Measurements from ENCODE around the gene WWTR1.

The WWTR1 gene

GRCh38 chr3:149654188-149654601, 3.6 kb downstream of the WWTR1 start:
- no peak for DNase-seq (ENCODE audit: low read depth)

GRCh38 chr3:149653564-149653963, 4.3 kb downstream of the WWTR1 start:
- no peak for DNase-seq (ENCODE audit: low read depth)

GRCh38 chr3:149653136-149653535, 4.7 kb downstream of the WWTR1 start:
- DNase-seq (ENCODE audit: low read depth) = no peak

GRCh38 chr3:149650828-149651227, 7.0 kb downstream of the WWTR1 start:
- DNase-seq (ENCODE audit: low read depth) = no peak

- no peak for DNase-seq (ENCODE audit: low read depth)
Measured at GRCh38 chr3:149648525-149648924, 9.3 kb downstream of the WWTR1 start.

DNA sequence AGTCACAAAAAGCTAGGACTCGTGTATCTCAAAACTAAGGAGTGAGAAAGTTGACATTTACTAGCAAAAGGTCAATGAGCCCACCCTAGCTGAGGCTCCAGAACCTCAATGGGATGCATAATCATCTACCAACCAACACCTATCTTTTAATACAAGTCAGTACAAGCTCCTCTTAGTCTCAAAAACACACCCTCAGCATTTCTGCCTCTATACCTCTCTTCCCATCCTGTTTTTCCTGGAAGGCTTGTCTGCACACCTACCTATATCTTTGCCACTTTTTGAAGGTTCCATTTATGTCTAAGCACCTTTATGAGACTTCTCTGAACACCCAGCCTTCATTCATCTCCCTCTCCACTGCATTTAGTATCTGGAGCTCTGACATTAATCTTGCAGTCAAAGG, 10.0 kb downstream of the WWTR1 start:
- no peak for DNase-seq (ENCODE audit: low read depth)

DNA sequence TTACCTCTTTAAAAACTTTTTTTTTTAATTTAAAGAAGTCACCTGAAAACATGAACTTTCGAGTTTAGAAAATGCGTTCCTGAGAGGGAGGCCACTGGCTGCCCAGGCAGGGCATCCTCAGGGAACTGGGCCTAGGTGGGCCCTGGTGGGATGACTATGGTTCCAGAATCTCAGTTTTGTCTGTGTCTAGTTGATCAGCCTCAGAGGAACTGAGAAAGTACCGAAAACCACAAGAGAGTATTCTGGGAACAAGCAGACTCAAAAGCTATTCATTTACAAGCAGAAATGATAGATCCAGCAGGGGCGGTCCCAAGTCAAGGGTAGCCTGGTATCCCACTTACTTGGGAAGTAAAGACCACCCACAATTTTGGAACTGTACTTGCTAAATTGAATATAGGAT, 10.5 kb downstream of the WWTR1 start:
- no peak for DNase-seq (ENCODE audit: low read depth)

DNA sequence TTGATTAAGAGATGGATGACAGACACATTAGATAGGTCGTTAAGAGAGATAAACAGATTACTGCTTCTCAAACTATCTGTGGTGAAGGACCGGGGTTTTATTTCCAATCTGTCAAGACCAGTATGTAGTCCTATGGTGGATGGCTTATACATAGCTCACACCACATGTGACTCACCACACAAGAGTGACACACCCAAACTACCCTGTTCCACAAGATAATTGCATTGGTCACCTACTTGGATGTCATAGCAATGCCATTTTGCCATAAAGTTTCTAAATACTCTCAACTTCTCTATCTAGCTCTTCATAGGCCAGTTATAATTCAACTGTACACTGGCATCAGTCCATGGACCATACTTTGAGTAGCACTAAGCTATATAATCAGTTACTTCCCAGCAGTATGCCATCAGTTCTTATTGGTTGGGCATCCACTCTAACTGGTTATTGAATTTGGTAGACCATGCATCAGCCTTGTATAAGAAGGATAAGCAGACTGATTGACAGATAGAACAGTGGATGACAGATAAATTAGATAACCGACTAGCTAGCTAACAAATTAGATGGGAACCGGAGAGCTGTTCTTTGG, 11.6 kb downstream of the WWTR1 start:
- DNase-seq (ENCODE audit: low read depth) = no peak

GRCh38 chr3:149643963-149644362, 13.9 kb downstream of the WWTR1 start:
- no peak for DNase-seq (ENCODE audit: low read depth)

- DNase-seq (ENCODE audit: low read depth) = no peak
Measured at GRCh38 chr3:149643482-149643798, 14.4 kb downstream of the WWTR1 start.

DNA sequence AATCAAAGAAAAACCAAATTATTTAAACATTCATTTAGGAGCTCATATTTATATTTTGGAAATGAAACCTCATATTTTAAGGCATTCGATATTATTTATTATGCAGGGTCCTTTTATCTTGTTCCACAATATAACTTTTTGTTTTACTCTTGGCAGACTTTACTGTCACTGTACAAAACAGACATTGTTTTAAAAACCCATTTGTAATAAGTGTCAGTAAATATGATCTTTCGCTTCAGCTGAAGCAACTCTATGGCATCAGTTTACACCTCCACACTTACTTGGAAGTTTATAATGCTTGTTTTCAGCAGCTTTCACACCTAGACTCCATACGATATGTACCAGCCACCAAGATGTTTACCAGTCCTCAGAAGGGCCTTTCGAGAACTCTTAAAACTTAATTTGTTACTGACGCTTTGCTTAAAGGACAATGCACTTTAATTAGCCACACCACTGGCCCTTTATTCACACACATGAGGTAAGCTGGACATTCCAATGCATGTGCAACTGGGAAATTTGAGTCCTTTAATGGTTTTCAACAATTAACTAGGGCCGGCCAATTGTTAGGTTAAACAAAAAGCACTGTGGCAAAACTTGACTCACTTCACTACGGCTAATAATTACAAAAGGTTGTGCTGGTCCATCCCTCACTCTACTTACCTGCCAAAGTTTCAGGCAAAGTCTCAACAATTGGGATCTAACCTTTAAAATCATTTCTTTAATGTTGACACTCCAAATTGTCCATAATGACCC, 16.7 kb downstream of the WWTR1 start:
- no peak for DNase-seq (ENCODE audit: low read depth)

GRCh38 chr3:149639093-149639486, 18.7 kb downstream of the WWTR1 start:
- DNase-seq (ENCODE audit: low read depth) = no peak

- no peak for DNase-seq (ENCODE audit: low read depth)
Measured at GRCh38 chr3:149638228-149639092, 19.4 kb downstream of the WWTR1 start.

DNA sequence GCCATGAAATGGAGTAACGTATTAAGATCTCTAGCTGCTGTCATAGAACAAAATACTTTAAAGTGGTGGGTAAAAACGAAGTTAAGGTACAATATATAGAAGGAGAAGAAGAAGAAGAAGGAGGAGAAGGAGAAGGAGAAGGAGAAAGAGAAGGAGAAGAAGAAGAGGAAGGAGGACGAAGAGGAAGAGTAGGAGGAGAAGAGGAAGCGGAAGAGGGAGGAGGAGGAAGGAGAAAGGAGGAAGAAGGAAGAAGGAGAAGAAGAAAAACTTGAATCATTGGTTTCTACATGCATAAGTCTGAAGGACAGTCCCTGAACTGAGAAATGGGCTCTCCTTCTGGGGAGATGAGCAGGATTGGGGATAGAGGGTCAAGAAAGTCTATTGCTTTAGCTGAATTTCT, 22.4 kb downstream of the WWTR1 start:
- DNase-seq (ENCODE audit: low read depth) = no peak

DNA sequence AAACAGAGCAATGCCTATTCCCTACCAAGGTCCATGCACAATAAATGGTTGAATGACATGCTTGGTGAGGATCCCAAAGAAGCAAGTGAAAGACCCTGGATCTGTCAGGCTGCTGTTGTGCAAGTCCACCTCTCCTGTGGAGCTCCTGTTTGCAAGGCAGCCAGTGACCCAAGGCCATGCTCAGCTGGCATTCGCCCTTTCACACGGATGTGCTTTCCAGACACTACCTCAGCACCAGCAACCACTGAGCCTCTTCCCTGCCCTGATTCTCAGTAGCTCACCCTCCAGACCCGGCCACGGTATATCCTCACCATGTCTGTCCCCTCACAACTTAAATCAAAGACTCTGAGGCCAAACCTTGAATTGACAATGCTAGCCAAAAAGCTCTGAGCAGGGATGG, 23.3 kb downstream of the WWTR1 start:
- DNase-seq (ENCODE audit: low read depth) = no peak

DNA sequence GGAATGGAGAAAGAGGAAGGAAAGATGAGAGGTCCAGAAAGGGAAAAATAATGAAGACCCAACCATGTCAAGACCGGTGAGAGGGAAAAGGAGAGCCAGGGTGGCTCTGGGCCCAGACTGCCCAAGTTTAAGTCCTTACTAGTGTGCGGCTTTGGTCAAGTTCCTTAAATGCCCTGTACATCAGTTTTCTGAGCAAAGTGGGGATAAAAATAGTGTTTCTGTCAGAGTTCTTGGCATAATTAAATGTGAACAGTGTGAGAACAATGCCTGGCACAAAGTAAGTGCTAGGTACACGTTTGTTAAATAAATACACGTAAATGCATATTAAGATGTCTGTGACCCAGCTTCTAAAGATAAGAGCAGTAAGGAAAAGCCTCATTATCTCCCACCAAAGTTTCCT, 23.8 kb downstream of the WWTR1 start:
- no peak for DNase-seq (ENCODE audit: low read depth)

- DNase-seq (ENCODE audit: low read depth) = no peak
Measured at GRCh38 chr3:149632225-149632624, 25.6 kb downstream of the WWTR1 start.

DNA sequence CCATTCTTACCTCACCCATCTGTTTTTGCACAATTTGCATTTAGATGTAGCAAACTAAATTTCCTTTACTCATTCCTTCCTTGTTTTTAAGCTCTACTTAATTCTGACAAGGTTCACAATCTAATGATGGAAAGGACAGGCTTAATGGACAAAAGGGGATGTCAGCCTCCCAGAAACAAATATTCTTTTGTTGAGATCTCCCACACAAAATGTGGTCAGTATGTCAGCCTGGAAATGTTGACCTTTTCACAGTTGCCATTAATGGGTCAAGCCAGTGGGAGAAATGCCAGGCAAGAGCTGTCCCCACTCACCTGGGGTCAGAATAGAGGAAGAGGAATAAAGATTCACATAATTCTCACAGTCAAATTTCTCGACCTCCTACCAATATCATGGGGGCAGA, 27.0 kb downstream of the WWTR1 start:
- DNase-seq (ENCODE audit: low read depth) = no peak

- DNase-seq (ENCODE audit: low read depth) = no peak
Measured at GRCh38 chr3:149628957-149629670, 28.7 kb downstream of the WWTR1 start.

DNA sequence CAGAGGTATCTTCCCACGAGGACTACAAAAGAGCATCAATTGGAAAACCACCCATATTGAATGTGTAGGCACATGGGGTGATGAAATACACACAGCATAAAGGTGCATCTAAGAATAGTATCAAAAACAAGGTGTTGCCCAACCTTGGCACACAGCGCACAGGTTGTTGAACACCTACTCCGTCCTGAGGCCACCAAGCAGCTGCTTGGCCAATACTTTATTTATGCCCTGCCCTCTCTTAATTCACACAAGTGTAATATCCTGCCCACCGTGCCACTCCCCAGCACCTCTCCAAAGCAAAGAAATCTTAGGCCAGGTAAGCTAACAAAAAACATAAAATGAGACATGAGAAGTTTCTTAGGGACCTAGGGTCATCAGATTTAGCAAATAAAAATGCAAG, 31.2 kb downstream of the WWTR1 start:
- no peak for DNase-seq (ENCODE audit: low read depth)

DNA sequence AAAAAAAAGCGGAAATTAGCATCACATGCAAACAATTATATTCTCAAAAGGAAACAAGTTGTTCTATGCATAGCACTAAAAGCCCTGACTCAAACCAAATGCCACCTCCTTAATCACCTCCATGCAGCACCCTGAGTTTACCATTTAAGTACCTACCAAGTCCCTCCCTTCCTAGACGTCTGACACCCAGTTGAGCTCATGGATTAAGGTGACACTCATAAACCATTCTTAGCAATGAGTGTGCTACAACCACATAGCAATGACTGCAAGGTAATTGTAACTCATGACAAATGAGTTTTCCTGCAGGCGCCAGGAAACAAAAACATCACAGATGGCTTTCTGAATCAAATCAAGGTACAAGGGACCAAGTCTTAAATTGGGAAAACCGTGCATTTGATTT, 32.0 kb downstream of the WWTR1 start:
- DNase-seq (ENCODE audit: low read depth) = no peak

DNA sequence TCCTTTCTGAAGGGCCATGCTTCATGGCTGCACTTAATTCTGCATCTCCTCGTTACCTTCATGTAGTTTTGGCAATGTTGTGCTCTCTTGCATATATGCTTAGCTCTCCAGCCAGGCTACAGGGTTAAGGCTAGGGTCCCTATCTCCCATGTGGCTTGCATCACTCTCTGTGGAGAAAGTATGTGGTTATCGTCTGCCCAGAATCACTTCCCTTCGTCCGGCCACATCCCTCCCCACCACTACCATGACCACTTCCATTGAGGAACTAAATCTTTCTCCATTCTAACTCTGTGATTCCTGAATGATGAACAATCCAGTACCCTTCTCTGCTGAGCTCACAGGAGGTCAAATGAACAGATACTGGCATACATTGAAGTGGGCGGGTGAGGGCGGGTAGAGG, 34.0 kb downstream of the WWTR1 start:
- no peak for DNase-seq (ENCODE audit: low read depth)
